SKM-1 (cell line): ENCODE results near the gene RIN1.
"Not testable (repeated sequence)": the region's sequence is repeated elsewhere in the genome, so short reads cannot be mapped to it uniquely, and the experiment has no call there.

ENCODE experiments used
- DNase-seq: peaks from one replicate; lab custom pipeline; 2025; ENCODE audit not compliant: unreplicated experiment; lab: John Stamatoyannopoulos, UW

The RIN1 gene

GRCh38 chr11:66336234-66337102 is at the start of gene RIN1:
RIN1 (minus strand) TSS chr11:66336434; CDS start chr11:66336402, 32 bp downstream.
- peak; percentile 72 for DNase-seq

GRCh38 chr11:66384316-66384715 is 48.1 kb upstream of the RIN1 start:
- DNase-seq = not testable (repeated sequence)

- not testable (repeated sequence) for DNase-seq
These were observed 44.0 kb upstream of the RIN1 start for GRCh38 chr11:66380264-66380663.

GRCh38 chr11:66373690-66374287 is 37.6 kb upstream of the RIN1 start:
- not testable (repeated sequence) for DNase-seq

GRCh38 chr11:66373265-66373664 is 37.0 kb upstream of the RIN1 start:
- no peak for DNase-seq

- DNase-seq = no peak
These were observed 35.6 kb upstream of the RIN1 start, which contains the start of gene SLC29A2 for GRCh38 chr11:66371627-66372415. SLC29A2 (minus strand) TSS chr11:66371760; CDS start chr11:66371591, 169 bp downstream.

GRCh38 chr11:66369073-66369894 is 33.0 kb upstream of the RIN1 start:
- no peak for DNase-seq

GRCh38 chr11:66368484-66368883 is 32.2 kb upstream of the RIN1 start:
- no peak for DNase-seq

- no peak for DNase-seq
These were observed 31.5 kb upstream of the RIN1 start for GRCh38 chr11:66367561-66368312.

GRCh38 chr11:66366844-66367477 is 30.7 kb upstream of the RIN1 start:
- DNase-seq = no peak

GRCh38 chr11:66365711-66366619 is 29.7 kb upstream of the RIN1 start:
- no peak for DNase-seq

- no peak for DNase-seq
These were observed 28.9 kb upstream of the RIN1 start for GRCh38 chr11:66365166-66365565.

- peak; percentile 5 for DNase-seq
These were observed 27.7 kb upstream of the RIN1 start for GRCh38 chr11:66363805-66364535.

GRCh38 chr11:66363187-66363601 is 27.0 kb upstream of the RIN1 start:
- no peak for DNase-seq

GRCh38 chr11:66362481-66363147 is 26.4 kb upstream of the RIN1 start:
- DNase-seq = no peak

GRCh38 chr11:66361502-66361941 is 25.3 kb upstream of the RIN1 start:
- no peak for DNase-seq
